NCI-H1417 (cell line): ENCODE data around the gene PGA3.
"Not testable (repeated sequence)": the region's sequence is repeated elsewhere in the genome, so short reads cannot be mapped to it uniquely, and the experiment has no call there.

ENCODE experiments used
- DNase-seq, 3 experiments: peaks; one replicate each; lab custom pipeline; 2025; lab: John Stamatoyannopoulos, UW

Gene PGA3

GRCh38 chr11:61250796-61251765 lies 47.8 kb downstream of the PGA3 start:
- not testable (repeated sequence) for DNase-seq

GRCh38 chr11:61252332-61252731 lies 49.0 kb downstream of the PGA3 start:
- DNase-seq, result not testable (repeated sequence)

- DNase-seq, result peak; percentile 10 to 54 (median 22)
Observed at GRCh38 chr11:61254403-61255025, 51.2 kb downstream of the PGA3 start.

- no peak for DNase-seq
Observed at GRCh38 chr11:61256710-61257482, 53.6 kb downstream of the PGA3 start.

- DNase-seq, result no peak
Observed at GRCh38 chr11:61258546-61258945, 55.2 kb downstream of the PGA3 start.

- DNase-seq, result no peak
Observed at GRCh38 chr11:61259363-61259762, 56.0 kb downstream of the PGA3 start.
